Activated T-helper 1 cell treated with anti-CD3 and anti-CD28 coated beads, Interleukin-12 subunit alpha, Interleukin-12 subunit beta, Interleukin-2, Interleukin-4 antibody, amounts not matched to agents 30 ng/mL and 10 ng/mL and 1 ng/mL, durations not matched to agents 14 hours and 24 hours and 36 hours (primary cell): Measurements from ENCODE around the gene FOXR1. TPM values are rescaled to one million over a fixed set of nuclear protein-coding genes. Genes with fewer than 3 reads are reported as not detected.
A peak's percentile ranks its signal among the peaks of the same experiment; 100 is the strongest.

Experiments used
- DNase-seq: peaks from one replicate; pipeline ENCODE4 v3.0.0; 2021; ENCODE audit warnings: low spot score
- H3K27ac Mint-ChIP-seq: one replicate; pipeline ENCODE4 v1.8.0; 2021; ENCODE audit warnings: mild to moderate bottlenecking, mixed read lengths
- H3K27me3 Mint-ChIP-seq: one replicate; pipeline ENCODE4 v1.8.0; 2022; ENCODE audit warnings: mild to moderate bottlenecking, moderate library complexity, mixed read lengths; ENCODE audit not compliant: insufficient read depth
- H3K36me3 Mint-ChIP-seq: one replicate; pipeline ENCODE4 v1.8.0; 2021; ENCODE audit warnings: low read depth, mixed read lengths
- H3K4me1 Mint-ChIP-seq: one replicate; pipeline ENCODE4 v1.8.0; 2021; ENCODE audit warnings: low read depth, mixed read lengths
- H3K4me3 Mint-ChIP-seq: one replicate; pipeline ENCODE4 v1.8.0; 2021; ENCODE audit warnings: mild to moderate bottlenecking, moderate library complexity, mixed read lengths
- H3K9me3 Mint-ChIP-seq: one replicate; pipeline ENCODE4 v1.8.0; 2021; ENCODE audit warnings: mixed read lengths
- intact Hi-C: fragments of 100-400 bp; cut with micrococcal nuclease; formaldehyde crosslinking; loops from one replicate; pipeline ENCODE4 v1.15.1; 2024
- total RNA-seq: library from RNA; stranded (reverse); gene quantifications from 2 replicates; pipeline ENCODE4 v1.2.3, GENCODE V29; 2022

FOXR1 gene
- not detected in 2 replicates for total RNA-seq

DNA sequence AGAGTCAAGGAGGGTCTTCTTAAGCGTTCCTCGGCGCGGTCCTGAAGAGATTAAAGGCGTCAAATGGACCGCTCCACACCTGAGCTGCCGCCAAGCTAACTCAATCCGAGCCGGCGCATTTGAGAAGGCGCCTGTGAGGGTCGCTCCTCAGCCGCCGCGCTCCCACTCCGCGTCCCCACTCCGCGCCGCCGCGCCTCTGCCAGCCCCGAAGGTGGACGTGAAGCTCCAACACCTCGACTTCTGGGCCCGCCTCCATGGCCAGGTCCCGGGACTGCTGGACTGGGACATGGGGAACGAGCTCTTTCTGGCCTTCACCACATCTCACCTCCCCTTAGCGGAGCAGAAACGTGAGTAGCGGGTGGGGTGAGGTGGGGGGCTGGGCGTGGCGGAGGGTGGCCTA, at the start of gene FOXR1:
FOXR1 (plus strand) TSS at position 116 of the 400 bp plus-strand sequence; CDS start at position 287, 171 bp downstream.
- no peak within 1 kb of the TSS for H3K27ac Mint-ChIP-seq
- H3K4me1 Mint-ChIP-seq = no peaks in the 10 kb centered on the region
- H3K36me3 Mint-ChIP-seq = no peaks in the 10 kb centered on the region
- no peak for DNase-seq
- H3K27me3 Mint-ChIP-seq = peaks cover 26% of the 10 kb centered on the region
- intact Hi-C loops = no loop called here
- no peak within 1 kb of the TSS for H3K4me3 Mint-ChIP-seq
- H3K9me3 Mint-ChIP-seq = no peaks in the 10 kb centered on the region

DNA sequence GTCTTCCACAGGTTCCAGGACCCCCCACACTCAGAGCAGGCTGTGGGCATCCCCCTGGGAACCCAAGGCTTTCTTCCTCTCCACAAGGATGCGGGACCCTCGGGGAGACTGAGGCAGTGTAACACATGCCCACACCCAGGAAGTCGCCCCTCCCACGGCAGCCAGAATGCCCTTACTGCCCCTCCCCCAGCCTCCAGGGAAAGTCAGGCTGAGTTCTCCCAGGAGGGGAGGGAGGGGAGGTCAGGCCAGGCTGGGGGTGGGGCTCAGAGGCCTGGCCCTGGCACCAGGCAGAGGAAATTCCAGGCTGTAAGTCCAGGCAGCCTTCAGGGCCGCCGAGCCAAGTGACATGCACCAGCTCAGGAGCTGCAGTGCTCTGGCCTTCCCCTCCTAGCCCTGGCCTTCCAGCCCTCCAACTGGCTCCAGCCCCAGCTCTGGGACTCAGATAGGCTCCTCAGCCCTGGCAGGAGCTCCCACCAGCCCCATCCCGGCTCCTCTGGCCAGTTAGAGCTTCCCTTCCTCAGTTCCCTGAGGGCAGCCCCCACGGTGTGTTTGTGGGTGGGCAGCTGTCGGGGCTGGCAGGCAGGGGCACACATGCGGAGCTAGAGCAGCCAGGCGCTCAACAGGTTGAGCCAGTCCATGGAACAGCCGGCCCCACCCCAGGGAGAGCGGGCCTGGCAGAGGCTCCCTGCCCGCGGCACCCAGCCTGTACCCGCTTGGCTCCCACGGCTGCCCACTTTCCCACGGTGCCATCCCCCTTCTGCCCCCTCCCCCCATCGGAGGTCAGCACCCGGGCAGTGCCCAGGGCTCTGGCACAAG, 49.4 kb upstream of the FOXR1 start:
- peaks cover 4% of the 10 kb centered on the region for H3K36me3 Mint-ChIP-seq
- no peaks in the 10 kb centered on the region for H3K27me3 Mint-ChIP-seq
- H3K4me3 Mint-ChIP-seq = peak overlapping the region; percentile 88
- no peaks in the 10 kb centered on the region for H3K9me3 Mint-ChIP-seq
- H3K4me1 Mint-ChIP-seq = peaks cover 75% of the 10 kb centered on the region
- intact Hi-C loops = no loop called here
- no peak overlapping the region for H3K27ac Mint-ChIP-seq
- DNase-seq = no peak

GRCh38 chr11:118922745-118923627, 48.6 kb upstream of the FOXR1 start:
- H3K27ac Mint-ChIP-seq = peak overlapping the region; percentile 85
- H3K36me3 Mint-ChIP-seq = peaks cover 4% of the 10 kb centered on the region
- intact Hi-C loops = no loop called here
- peaks cover 75% of the 10 kb centered on the region for H3K4me1 Mint-ChIP-seq
- no peaks in the 10 kb centered on the region for H3K27me3 Mint-ChIP-seq
- no peaks in the 10 kb centered on the region for H3K9me3 Mint-ChIP-seq
- H3K4me3 Mint-ChIP-seq = peak overlapping the region; percentile 88
- DNase-seq = no peak

- Mint-ChIP-seq H3K4me1 (peaks cover 74% of the 10 kb centered on the region), H3K27ac (peak overlapping the region; percentile 85), H3K9me3 (no peaks in the 10 kb centered on the region), H3K27me3 (no peaks in the 10 kb centered on the region), H3K4me3 (peak overlapping the region; percentile 88), H3K36me3 (peaks cover 4% of the 10 kb centered on the region)
- intact Hi-C loops = loop anchor here (1.0 to 2.0 kb wide), 2 partner anchors 10 to 171 kb away; a partner anchor contains a TSS
- DNase-seq = no peak
Measured at GRCh38 chr11:118923721-118924587, 47.6 kb upstream of the FOXR1 start.

DNA sequence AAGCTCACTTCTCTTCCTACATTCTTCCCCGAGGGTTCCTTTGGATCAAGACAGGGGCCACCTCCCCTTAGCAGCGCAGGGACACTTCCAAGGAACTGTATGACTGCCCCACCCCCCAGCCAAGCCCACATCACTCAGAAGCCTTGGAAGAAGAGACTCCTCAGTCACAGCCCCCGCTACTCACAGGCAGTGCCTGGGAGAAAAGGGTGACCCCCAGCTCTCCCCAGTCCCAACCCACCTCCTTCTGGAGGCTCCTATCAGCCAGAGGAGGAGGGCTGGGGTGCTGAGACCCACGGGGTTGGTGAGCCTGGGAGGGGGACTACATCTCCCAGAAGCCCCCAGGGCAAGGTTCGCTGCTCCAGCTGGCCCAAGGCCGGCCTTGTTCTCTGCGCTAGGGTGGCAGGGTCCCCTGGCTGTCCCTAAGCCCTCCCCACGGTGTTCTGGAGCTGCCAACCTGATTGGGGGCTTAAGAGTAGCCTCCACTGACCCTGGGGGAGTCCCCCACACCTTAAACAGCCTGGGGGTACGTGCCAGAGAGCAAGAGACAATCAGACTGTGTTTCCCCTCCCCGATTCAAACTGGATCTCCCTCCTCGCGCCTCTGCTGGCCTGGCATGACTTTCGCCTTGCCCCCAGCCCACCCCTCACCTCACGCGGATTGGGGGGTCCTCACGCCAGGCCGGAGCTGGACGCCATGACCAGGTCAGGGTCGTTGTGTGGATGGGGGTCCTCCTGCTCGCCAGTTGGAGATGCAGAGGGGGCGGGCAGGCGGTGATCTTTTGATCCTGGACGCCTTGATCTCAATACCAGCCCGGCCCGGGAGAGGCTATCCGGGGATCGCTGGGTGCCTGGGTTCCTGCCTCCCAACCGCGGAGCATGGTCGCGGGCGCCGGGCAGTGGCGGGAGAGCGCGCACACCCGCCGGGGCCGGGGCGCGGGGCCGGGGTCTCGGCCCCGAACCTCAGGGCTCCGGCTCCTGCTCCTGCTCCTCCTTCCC, 46.7 kb upstream of the FOXR1 start:
- Mint-ChIP-seq H3K27me3 (no peaks in the 10 kb centered on the region), H3K9me3 (no peaks in the 10 kb centered on the region), H3K27ac (peak overlapping the region; percentile 85), H3K4me1 (peaks cover 66% of the 10 kb centered on the region), H3K36me3 (peaks cover 4% of the 10 kb centered on the region), H3K4me3 (peak overlapping the region; percentile 88)
- intact Hi-C loops = loop anchor here (1.0 to 5.0 kb wide), 5 partner anchors 11 to 1693 kb away; partner anchors contain the start of genes PCSK7, PHLDB1 and RNF214
- DNase-seq = no peak

GRCh38 chr11:118927554-118928100, 43.9 kb upstream of the FOXR1 start:
- peaks cover 60% of the 10 kb centered on the region for H3K4me1 Mint-ChIP-seq

GRCh38 chr11:118928101-118928869, 43.3 kb upstream of the FOXR1 start:
- Mint-ChIP-seq H3K27me3 (peaks cover 3% of the 10 kb centered on the region), H3K27ac (peak overlapping the region; percentile 95), H3K36me3 (no peaks in the 10 kb centered on the region), H3K4me1 (peaks cover 53% of the 10 kb centered on the region), H3K4me3 (peak overlapping the region; percentile 93), H3K9me3 (no peaks in the 10 kb centered on the region)
- peak; percentile 85 for DNase-seq
- intact Hi-C loops = loop anchor here (1.0 to 5.0 kb wide), 11 partner anchors 16 to 1696 kb away; partner anchors contain the start of genes ARCN1, CXCR5, DPAGT1 and PCSK7

More at GRCh38 chr11:118927554-118928100, 43.9 kb upstream of the FOXR1 start:
- no peaks in the 10 kb centered on the region for H3K9me3 Mint-ChIP-seq
- no peaks in the 10 kb centered on the region for H3K36me3 Mint-ChIP-seq
- DNase-seq = no peak
- intact Hi-C loops = loop anchor here (1.0 to 5.0 kb wide), 11 partner anchors 15 to 1695 kb away; partner anchors contain the start of genes ARCN1, CXCR5, DPAGT1 and PCSK7
- peaks cover 3% of the 10 kb centered on the region for H3K27me3 Mint-ChIP-seq
- H3K4me3 Mint-ChIP-seq = peak overlapping the region; percentile 93
- peak overlapping the region; percentile 95 for H3K27ac Mint-ChIP-seq

- H3K27ac Mint-ChIP-seq = peak overlapping the region; percentile 95
- intact Hi-C loops = loop anchor here (1.0 to 5.0 kb wide), 11 partner anchors 17 to 1697 kb away; partner anchors contain the start of genes ARCN1, CXCR5, DPAGT1 and PCSK7
- no peaks in the 10 kb centered on the region for H3K9me3 Mint-ChIP-seq
- DNase-seq = no peak
- H3K4me1 Mint-ChIP-seq = peaks cover 46% of the 10 kb centered on the region
- peak overlapping the region; percentile 93 for H3K4me3 Mint-ChIP-seq
- H3K27me3 Mint-ChIP-seq = peaks cover 3% of the 10 kb centered on the region
- H3K36me3 Mint-ChIP-seq = no peaks in the 10 kb centered on the region
Measured at GRCh38 chr11:118928870-118929500, 42.6 kb upstream of the FOXR1 start.

DNA sequence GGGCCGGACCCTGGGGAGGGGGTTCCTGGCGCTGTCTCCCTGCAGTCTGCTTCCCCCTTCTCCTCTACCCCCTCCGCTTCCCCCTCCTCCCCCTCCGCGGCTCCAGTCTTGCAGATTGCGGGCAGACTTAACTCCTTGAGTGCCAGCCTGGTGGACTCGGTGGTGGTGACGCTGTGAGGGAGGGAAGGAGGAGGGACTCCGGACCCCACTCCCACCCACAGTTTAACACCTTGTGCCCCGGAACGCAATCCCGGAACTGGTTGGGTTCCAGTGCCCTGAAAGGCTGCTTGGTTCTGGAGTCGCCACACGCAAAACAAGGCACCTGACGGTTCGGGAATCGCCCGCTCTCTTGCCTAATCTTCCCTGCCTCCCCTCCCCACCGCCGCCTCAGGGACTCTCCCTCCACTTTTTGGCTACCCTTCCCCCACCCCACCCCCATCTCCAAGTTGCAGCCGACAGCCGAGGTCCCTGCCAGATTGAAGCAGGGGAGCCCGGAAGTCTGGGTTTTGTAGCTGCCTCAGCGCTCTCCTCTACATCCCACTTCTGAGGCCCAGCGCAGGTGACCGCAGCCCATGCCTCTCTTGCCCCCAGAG, 42.0 kb upstream of the FOXR1 start:
- Mint-ChIP-seq H3K36me3 (no peaks in the 10 kb centered on the region), H3K9me3 (no peaks in the 10 kb centered on the region), H3K27ac (peak overlapping the region; percentile 96), H3K4me1 (peaks cover 42% of the 10 kb centered on the region), H3K27me3 (peaks cover 3% of the 10 kb centered on the region), H3K4me3 (peak overlapping the region; percentile 93)
- intact Hi-C loops = loop anchor here (1.0 to 5.0 kb wide), 12 partner anchors 11 to 1697 kb away; partner anchors contain the start of genes ARCN1, CXCR5, PCSK7 and PHLDB1
- peak; percentile 72 for DNase-seq
